Measurements from ENCODE around the gene TFRC. TPM values are rescaled to one million over a fixed set of nuclear protein-coding genes. Genes with fewer than 3 reads are reported as not detected.
A peak's percentile ranks its signal among the peaks of the same experiment; 100 is the strongest.

Gene TFRC
- total RNA-seq, 1 donor from 2014 or later, result 76.4 TPM

- no peak for TF ChIP-seq CTCF (IDR thresholded peaks at IDR 0.05; ENCODE audit: borderline replicate concordance)
- no peak for DNase-seq
- H3K36me3 ChIP-seq, result no peaks in the 10 kb centered on the region
- intact Hi-C loops (cut with micrococcal nuclease), result no loop called here
- peaks cover 13% of the 10 kb centered on the region for H3K4me1 ChIP-seq
- H3K4me3 ChIP-seq, result no peak overlapping the region
- no peaks in the 10 kb centered on the region for H3K27me3 ChIP-seq (ENCODE audit: low read depth)
- no peak overlapping the region for H3K27ac ChIP-seq (replicated peaks)
- H3K9me3 ChIP-seq (replicated peaks), result no peaks in the 10 kb centered on the region
Measured at GRCh38 chr3:196122021-196122687, 40.3 kb upstream of the TFRC start.

GRCh38 chr3:196121066-196121465 is 39.2 kb upstream of the TFRC start:
- H3K4me3 ChIP-seq, result no peak overlapping the region
- no peaks in the 10 kb centered on the region for H3K36me3 ChIP-seq
- no peaks in the 10 kb centered on the region for H3K9me3 ChIP-seq (replicated peaks)
- peaks cover 13% of the 10 kb centered on the region for H3K4me1 ChIP-seq
- H3K27ac ChIP-seq (replicated peaks), result no peak overlapping the region
- H3K27me3 ChIP-seq (ENCODE audit: low read depth), result no peaks in the 10 kb centered on the region
- intact Hi-C loops (cut with micrococcal nuclease), result no loop called here
- TF ChIP-seq CTCF (IDR thresholded peaks at IDR 0.05; ENCODE audit: borderline replicate concordance), result no peak
- no peak for DNase-seq

- intact Hi-C loops (cut with micrococcal nuclease), result no loop called here
- Histone ChIP-seq H3K9me3 (replicated peaks) (no peaks in the 10 kb centered on the region), H3K27me3 (ENCODE audit: low read depth) (no peaks in the 10 kb centered on the region), H3K27ac (replicated peaks) (no peak overlapping the region), H3K4me3 (no peak overlapping the region), H3K4me1 (peaks cover 13% of the 10 kb centered on the region), H3K36me3 (no peaks in the 10 kb centered on the region)
- peak; percentile 28 for DNase-seq
- no peak for TF ChIP-seq CTCF (IDR thresholded peaks at IDR 0.05; ENCODE audit: borderline replicate concordance)
Measured at GRCh38 chr3:196120291-196120951, 38.5 kb upstream of the TFRC start.

- intact Hi-C loops (cut with micrococcal nuclease), result no loop called here
- Histone ChIP-seq H3K4me1 (peaks cover 13% of the 10 kb centered on the region), H3K27me3 (ENCODE audit: low read depth) (no peaks in the 10 kb centered on the region), H3K36me3 (no peaks in the 10 kb centered on the region), H3K9me3 (replicated peaks) (no peaks in the 10 kb centered on the region), H3K27ac (replicated peaks) (peak overlapping the region; percentile 27), H3K4me3 (no peak overlapping the region)
- no peak for TF ChIP-seq CTCF (IDR thresholded peaks at IDR 0.05; ENCODE audit: borderline replicate concordance)
- no peak for DNase-seq
Measured at GRCh38 chr3:196117809-196118208, 35.9 kb upstream of the TFRC start.

GRCh38 chr3:196115678-196116083 is 33.8 kb upstream of the TFRC start:
- H3K36me3 ChIP-seq, result no peaks in the 10 kb centered on the region
- intact Hi-C loops (cut with micrococcal nuclease), result no loop called here

More at GRCh38 chr3:196115678-196116083, 33.8 kb upstream of the TFRC start:
- Histone ChIP-seq H3K9me3 (replicated peaks) (no peaks in the 10 kb centered on the region), H3K4me3 (no peak overlapping the region), H3K27me3 (ENCODE audit: low read depth) (no peaks in the 10 kb centered on the region), H3K4me1 (peaks cover 13% of the 10 kb centered on the region), H3K27ac (replicated peaks) (no peak overlapping the region)
- TF ChIP-seq CTCF (IDR thresholded peaks at IDR 0.05; ENCODE audit: borderline replicate concordance), result no peak
- no peak for DNase-seq

Measured in left ventricle myocardium inferior (tissue), 1 donor.